Stimulated activated naive B cell treated with anti-CD40 and anti-IgM and Interleukin-4, amounts not matched to agents 10 μg/mL and 1 μg/mL and 100 μg/mL, for 72 hours (primary cell): ENCODE measurements around the gene NSG2.

Experiments
- ATAC-seq, 2 donors: fragments of 150-1000 bp; cut with Tn5 transposase; replicated peaks; 2 replicates each; pipeline ENCODE4 v1.10.0; 2021; ENCODE audit warnings: moderate library complexity in 1 of 2
- DNase-seq: peaks from one replicate; pipeline ENCODE4 v3.0.0; 2021
- H3K27ac Mint-ChIP-seq: one replicate; pipeline ENCODE4 v1.8.0; 2022; ENCODE audit warnings: mild to moderate bottlenecking, mixed read lengths
- H3K27me3 Mint-ChIP-seq, 2 donors: one replicate each; pipeline ENCODE4 v1.8.0; 2022; ENCODE audit warnings: mixed read lengths in 2 of 2
- H3K36me3 Mint-ChIP-seq, 2 donors: one replicate each; pipeline ENCODE4 v1.8.0; 2022; ENCODE audit warnings: mixed read lengths in 2 of 2, mild to moderate bottlenecking in 1 of 2
- H3K4me1 Mint-ChIP-seq, 2 donors: one replicate each; pipeline ENCODE4 v1.8.0; 2022; ENCODE audit warnings: mixed read lengths in 2 of 2, mild to moderate bottlenecking in 1 of 2
- H3K4me3 Mint-ChIP-seq, 2 donors: one replicate each; pipeline ENCODE4 v1.8.0; 2022; ENCODE audit warnings: mild to moderate bottlenecking in 2 of 2, mixed read lengths in 2 of 2, moderate library complexity in 1 of 2
- H3K9me3 Mint-ChIP-seq, 2 donors: one replicate each; pipeline ENCODE4 v1.8.0; 2022; ENCODE audit warnings: mixed read lengths in 2 of 2, mild to moderate bottlenecking in 1 of 2

Gene NSG2

GRCh38 chr5:174047472-174048099 lies 2.1 kb downstream of the NSG2 start:
- Mint-ChIP-seq H3K27me3 (peaks cover 33 to 34% of the 10 kb centered on the region in 2 donors), H3K4me3 (no peak overlapping the region), H3K36me3 (no peaks in the 10 kb centered on the region), H3K4me1 (no peaks in the 10 kb centered on the region), H3K27ac (no peak overlapping the region), H3K9me3 (no peaks in the 10 kb centered on the region)
- ATAC-seq (no peak), DNase-seq (no peak)

DNA sequence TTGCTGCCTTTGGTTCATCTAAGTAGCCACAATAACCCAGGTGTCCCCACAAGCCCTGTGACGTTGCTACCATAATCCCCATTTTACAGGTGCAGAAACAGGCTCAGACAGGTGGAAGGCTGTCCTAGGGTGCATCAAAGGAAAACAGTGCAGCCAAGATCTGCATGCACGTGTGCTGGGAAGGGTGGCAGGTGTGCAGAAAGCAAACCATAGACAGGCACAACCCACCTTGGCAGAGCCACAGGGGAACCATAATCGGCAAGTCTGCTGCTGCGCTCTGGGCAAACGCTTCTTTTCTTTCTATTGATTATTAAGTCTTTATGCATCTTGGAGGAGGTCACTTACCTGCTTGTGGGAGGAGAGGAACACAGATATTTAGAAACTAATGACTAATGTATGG lies 7.1 kb downstream of the NSG2 start:
- Mint-ChIP-seq H3K27me3 (peaks cover 2 to 6% of the 10 kb centered on the region in 2 donors), H3K36me3 (no peaks in the 10 kb centered on the region), H3K27ac (no peak overlapping the region), H3K4me3 (no peak overlapping the region), H3K4me1 (no peaks in the 10 kb centered on the region), H3K9me3 (no peaks in the 10 kb centered on the region)
- no peak for ATAC-seq
- no peak for DNase-seq

DNA sequence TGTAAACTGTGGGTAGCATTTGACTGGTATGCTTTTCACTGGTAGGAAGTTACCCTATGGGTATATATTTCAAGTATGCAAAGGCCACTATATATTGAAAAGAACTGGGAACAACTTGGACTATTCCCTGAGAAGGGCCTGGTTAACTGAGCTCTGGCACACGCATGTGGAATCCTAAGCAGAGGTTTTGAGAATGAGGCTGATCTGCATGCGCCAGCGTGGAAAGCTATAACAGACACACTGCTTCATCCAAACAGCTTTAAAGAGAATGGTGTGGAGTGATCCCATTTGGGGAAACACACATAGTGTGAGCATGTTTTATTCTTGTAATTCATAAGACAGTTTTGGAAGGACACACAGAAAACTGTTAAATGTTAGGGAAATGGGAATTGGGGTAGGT lies 8.4 kb downstream of the NSG2 start:
- H3K36me3 Mint-ChIP-seq = no peaks in the 10 kb centered on the region
- no peak for DNase-seq
- ATAC-seq = no peak
- H3K27ac Mint-ChIP-seq = no peak overlapping the region
- no peak overlapping the region for H3K4me3 Mint-ChIP-seq
- H3K9me3 Mint-ChIP-seq = no peaks in the 10 kb centered on the region
- no peaks in the 10 kb centered on the region for H3K4me1 Mint-ChIP-seq
- H3K27me3 Mint-ChIP-seq = peaks cover 11 to 12% of the 10 kb centered on the region in 2 donors

DNA sequence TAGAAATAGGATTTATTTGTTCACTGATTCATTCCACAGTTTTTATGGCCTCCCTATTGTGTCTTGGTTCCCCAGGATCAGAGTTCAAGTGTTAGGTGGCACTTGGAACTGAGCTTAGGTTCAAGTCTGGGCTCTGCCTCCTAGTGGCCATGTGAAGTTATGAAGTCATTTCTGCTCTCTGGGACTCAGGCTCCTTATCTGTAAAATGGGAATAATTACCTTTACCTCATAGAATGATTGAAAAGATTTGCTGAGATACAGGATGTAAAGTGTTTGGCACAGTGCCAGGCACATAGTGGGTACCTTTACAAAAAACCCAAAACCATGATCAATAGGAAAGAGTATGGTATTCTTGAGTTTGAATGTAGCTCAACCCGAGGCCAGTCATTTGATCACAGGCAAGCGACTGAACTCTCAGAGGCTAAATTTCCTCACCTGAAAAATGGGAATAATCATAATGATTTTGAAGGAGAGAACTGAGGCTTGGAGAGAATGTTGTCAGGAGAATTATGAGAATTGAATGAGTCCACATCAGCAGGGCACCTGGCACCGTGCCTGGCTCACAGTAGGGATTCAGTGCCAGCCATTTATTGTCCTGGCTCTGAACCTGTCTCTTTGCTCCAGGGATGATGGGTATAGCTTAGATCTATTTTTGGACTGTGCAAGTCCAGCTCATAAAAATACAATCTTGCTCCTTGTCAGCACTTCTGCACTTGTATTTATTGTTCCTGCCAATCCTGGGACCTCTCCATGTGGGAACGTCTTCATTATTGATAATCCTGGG lies 10.8 kb downstream of the NSG2 start:
- DNase-seq (no peak), ATAC-seq (no peak)
- Mint-ChIP-seq H3K4me3 (no peak overlapping the region), H3K4me1 (no peaks in the 10 kb centered on the region), H3K9me3 (no peaks in the 10 kb centered on the region), H3K27me3 (peaks cover 12% of the 10 kb centered on the region in 2 donors), H3K27ac (no peak overlapping the region), H3K36me3 (no peaks in the 10 kb centered on the region)

DNA sequence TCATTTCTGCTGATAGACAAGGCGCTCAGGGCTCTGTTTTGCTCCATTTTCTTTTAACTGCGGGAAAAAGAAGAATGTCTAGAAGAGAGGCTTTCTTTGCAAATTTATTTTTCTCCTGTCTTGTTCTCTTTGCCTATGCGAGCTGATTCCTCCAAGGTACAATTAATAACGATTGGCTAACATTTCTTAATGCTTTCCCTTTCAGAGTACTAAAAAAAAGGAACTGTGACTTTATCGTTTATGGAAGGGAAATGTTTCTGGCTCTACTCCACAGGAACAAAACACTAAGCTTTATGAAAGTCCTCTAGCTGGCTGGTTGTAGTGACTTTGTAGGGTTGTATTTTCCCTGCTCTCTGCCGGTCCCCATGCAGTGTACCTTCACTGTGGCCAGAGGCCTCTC lies 11.7 kb downstream of the NSG2 start:
- Mint-ChIP-seq H3K4me3 (no peak overlapping the region), H3K4me1 (no peaks in the 10 kb centered on the region), H3K36me3 (no peaks in the 10 kb centered on the region), H3K9me3 (no peaks in the 10 kb centered on the region), H3K27ac (no peak overlapping the region), H3K27me3 (peaks cover 12 to 15% of the 10 kb centered on the region in 2 donors)
- no peak for DNase-seq
- ATAC-seq = no peak

GRCh38 chr5:174058433-174059122 lies 13.1 kb downstream of the NSG2 start:
- Mint-ChIP-seq H3K27ac (no peak overlapping the region), H3K9me3 (no peaks in the 10 kb centered on the region), H3K27me3 (peaks cover 12 to 21% of the 10 kb centered on the region in 2 donors), H3K4me3 (no peak overlapping the region), H3K4me1 (no peaks in the 10 kb centered on the region), H3K36me3 (no peaks in the 10 kb centered on the region)
- ATAC-seq = no peak
- DNase-seq = no peak

DNA sequence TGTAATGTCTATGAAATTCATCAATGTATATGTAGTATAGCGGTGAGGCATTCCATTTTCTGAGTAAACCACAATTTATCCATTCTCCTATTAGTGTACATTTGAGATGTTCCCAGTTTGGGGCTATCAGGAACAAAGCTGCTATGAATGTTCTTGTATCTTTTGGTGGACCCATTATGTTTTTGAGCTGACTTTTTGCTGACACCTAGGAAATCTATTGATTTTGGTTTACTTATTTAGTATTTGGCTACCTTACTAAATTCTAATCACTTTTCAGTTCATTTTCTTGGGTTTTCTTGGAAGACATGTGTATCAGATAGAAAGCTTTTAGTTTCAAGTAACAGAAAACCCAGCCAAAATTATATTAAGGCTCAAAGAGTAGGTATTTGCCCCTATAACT lies 13.7 kb downstream of the NSG2 start:
- Mint-ChIP-seq H3K4me1 (no peaks in the 10 kb centered on the region), H3K4me3 (no peak overlapping the region), H3K27me3 (peaks cover 16 to 25% of the 10 kb centered on the region in 2 donors), H3K27ac (no peak overlapping the region), H3K36me3 (no peaks in the 10 kb centered on the region), H3K9me3 (no peaks in the 10 kb centered on the region)
- no peak for DNase-seq
- ATAC-seq = no peak

- Mint-ChIP-seq H3K36me3 (no peaks in the 10 kb centered on the region), H3K27ac (no peak overlapping the region), H3K27me3 (peaks cover 22 to 35% of the 10 kb centered on the region in 2 donors), H3K4me1 (no peaks in the 10 kb centered on the region), H3K4me3 (no peak overlapping the region), H3K9me3 (no peaks in the 10 kb centered on the region)
- DNase-seq (no peak), ATAC-seq (no peak)
Measured at GRCh38 chr5:174063082-174063756, 17.7 kb downstream of the NSG2 start.

- Mint-ChIP-seq H3K27ac (no peak overlapping the region), H3K4me3 (no peak overlapping the region)
Measured at GRCh38 chr5:174064171-174064570, 18.7 kb downstream of the NSG2 start.

DNA sequence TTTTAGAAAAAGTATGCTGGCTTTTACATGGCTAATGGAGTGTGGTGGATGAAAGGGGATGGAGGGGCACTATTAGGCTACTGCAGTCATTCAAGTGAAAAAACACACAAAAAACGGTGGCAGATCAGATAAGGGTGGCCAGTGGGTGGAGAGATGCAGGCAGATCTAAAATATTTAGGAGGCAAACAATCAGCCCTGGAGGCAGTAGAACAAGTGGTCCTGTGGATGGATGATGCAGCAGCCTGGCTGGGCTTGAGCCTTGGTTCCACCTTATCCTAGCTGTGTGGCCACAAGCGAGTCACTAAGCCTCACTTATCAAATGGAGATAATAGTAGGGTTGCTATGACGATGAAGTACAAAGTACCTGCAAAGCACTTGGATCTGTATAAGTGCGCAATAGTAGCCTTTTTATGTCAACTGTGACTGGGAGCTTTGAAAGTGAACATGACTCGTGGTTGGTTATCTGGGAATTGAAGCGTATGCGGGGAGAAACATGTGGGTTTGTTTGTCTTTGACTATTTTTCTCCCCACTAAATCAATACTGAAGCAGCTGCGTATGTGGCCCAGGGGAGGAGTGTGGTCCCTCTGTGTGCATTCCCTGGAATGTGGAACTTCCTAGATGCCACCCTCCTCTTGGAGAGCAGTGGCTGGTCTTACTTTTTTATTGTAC lies 20.2 kb downstream of the NSG2 start:
- DNase-seq = no peak
- H3K9me3 Mint-ChIP-seq = no peaks in the 10 kb centered on the region
- no peaks in the 10 kb centered on the region for H3K36me3 Mint-ChIP-seq
- H3K4me1 Mint-ChIP-seq = no peaks in the 10 kb centered on the region
- ATAC-seq = no peak
- H3K4me3 Mint-ChIP-seq = no peak overlapping the region
- no peak overlapping the region for H3K27ac Mint-ChIP-seq
- peaks cover 18 to 36% of the 10 kb centered on the region in 2 donors for H3K27me3 Mint-ChIP-seq

More at GRCh38 chr5:174064171-174064570, 18.7 kb downstream of the NSG2 start:
- Mint-ChIP-seq H3K9me3 (no peaks in the 10 kb centered on the region), H3K4me1 (no peaks in the 10 kb centered on the region), H3K36me3 (no peaks in the 10 kb centered on the region), H3K27me3 (peaks cover 18 to 36% of the 10 kb centered on the region in 2 donors)
- DNase-seq (no peak), ATAC-seq (no peak)

GRCh38 chr5:174067499-174067898 lies 22.0 kb downstream of the NSG2 start:
- H3K27ac Mint-ChIP-seq = no peak overlapping the region
- no peak overlapping the region for H3K4me3 Mint-ChIP-seq
- DNase-seq (no peak), ATAC-seq (no peak)
- no peaks in the 10 kb centered on the region for H3K9me3 Mint-ChIP-seq
- H3K36me3 Mint-ChIP-seq = no peaks in the 10 kb centered on the region
- no peaks in the 10 kb centered on the region for H3K4me1 Mint-ChIP-seq
- peaks cover 18 to 38% of the 10 kb centered on the region in 2 donors for H3K27me3 Mint-ChIP-seq

DNA sequence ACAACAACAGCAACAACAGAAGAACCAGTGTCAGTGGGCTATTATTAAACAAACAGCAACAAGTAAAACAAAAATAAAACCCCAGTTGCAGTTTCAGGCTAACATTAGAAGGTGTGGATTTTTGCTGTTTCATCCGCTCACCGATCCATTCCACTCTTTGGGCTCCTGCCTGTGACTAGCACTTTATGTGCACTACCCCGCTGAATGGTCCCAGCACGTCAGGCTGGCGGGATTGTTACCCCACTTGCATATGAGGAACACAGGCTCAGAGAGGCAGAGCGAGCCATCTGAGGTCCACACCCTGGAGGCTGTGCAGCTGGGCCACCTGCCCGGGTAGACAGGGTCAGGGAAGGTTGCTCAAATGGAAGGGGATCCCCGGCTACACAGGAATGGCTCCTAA lies 26.0 kb downstream of the NSG2 start:
- DNase-seq (no peak), ATAC-seq (no peak)
- peaks cover 0 to 3% of the 10 kb centered on the region in 2 donors for H3K9me3 Mint-ChIP-seq
- H3K27ac Mint-ChIP-seq = no peak overlapping the region
- no peaks in the 10 kb centered on the region for H3K36me3 Mint-ChIP-seq
- H3K27me3 Mint-ChIP-seq = peaks cover 0 to 17% of the 10 kb centered on the region in 2 donors
- H3K4me1 Mint-ChIP-seq = no peaks in the 10 kb centered on the region
- no peak overlapping the region for H3K4me3 Mint-ChIP-seq

DNA sequence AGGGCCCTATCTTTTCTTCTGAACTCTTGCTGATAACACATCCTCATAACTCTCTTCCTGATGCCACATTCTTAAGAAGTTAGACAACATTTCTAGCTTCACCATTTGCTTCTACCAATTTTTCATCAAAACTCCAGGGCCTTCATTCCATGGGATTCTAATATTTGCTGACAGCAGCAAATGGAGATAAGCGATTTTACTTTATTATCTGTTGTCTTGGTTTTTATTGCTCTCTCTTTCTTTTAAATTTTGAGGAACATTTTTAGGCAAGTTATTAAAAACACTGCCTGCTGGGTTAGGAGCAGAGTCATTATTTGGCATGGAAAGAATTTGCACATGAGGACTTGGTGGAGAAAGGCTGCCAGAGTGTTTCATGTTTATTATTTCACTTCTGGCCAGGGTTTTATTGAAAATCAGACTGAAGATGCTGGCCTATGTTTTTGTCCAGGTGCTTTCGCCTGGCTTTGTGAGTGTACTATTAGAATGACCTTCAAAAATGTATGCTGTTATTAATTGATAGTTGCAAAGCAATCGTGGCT lies 27.7 kb downstream of the NSG2 start:
- DNase-seq (no peak), ATAC-seq (no peak)
- Mint-ChIP-seq H3K36me3 (no peaks in the 10 kb centered on the region), H3K9me3 (peaks cover 0 to 3% of the 10 kb centered on the region in 2 donors), H3K27me3 (peaks cover 0 to 10% of the 10 kb centered on the region in 2 donors), H3K27ac (no peak overlapping the region), H3K4me3 (no peak overlapping the region), H3K4me1 (no peaks in the 10 kb centered on the region)

- Mint-ChIP-seq H3K36me3 (no peaks in the 10 kb centered on the region), H3K27ac (no peak overlapping the region), H3K27me3 (peaks cover 0 to 6% of the 10 kb centered on the region in 2 donors), H3K4me1 (no peaks in the 10 kb centered on the region), H3K4me3 (no peak overlapping the region), H3K9me3 (peaks cover 0 to 3% of the 10 kb centered on the region in 2 donors)
- DNase-seq (no peak), ATAC-seq (no peak)
Measured at GRCh38 chr5:174074369-174074768, 28.9 kb downstream of the NSG2 start.
